ENCODE measurements around the gene ABLIM2. TPM values are rescaled to one million over a fixed set of nuclear protein-coding genes. Genes with fewer than 3 reads are reported as not detected.

Gene ABLIM2
- polyA plus RNA-seq, 2 of the 4 experiments (the other 2 are of a cell fraction) = 0.21 to 0.40 TPM

DNA sequence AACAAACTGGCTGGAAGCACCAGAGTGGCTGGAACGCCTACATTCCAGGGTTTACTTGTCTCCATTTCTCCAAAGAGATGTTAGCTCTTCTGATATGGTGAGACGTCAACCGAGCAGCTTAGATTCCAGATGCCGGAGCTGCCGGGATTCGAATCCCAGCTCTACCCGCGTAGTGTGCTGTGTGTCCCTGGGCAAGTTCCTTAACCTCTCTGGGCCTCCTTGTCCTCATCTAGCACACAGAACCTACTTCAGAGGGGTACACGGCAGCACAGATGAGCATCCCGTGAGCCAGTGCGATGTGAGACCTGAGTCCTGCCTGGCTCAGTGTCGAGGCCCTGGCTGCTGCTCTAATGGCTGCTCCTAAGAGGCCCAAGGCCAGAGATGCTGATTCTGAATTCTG is 60.1 kb downstream of the ABLIM2 start:
- ATAC-seq (no peak), DNase-seq (ENCODE audit: low read depth in 1 of 2, low spot score in 1 of 2) (no peak), FAIRE-seq (no peak)
- WGBS (ENCODE audit: missing lambda C conversion rate) = 80% methylated on average over 9 of the region's 12 CpGs
- TF ChIP-seq ZFP36 (IDR thresholded peaks at IDR 0.05; ENCODE audit: borderline replicate concordance, partially characterized antibody) = peak; percentile 17
- TF ChIP-seq PBX3 (IDR thresholded peaks at IDR 0.05) = no peak
- Histone ChIP-seq H3K4me3 (no peak overlapping the region), H3K4me2 (no peak overlapping the region), H3K9me3 (peaks cover 7% of the 10 kb centered on the region; the same call in 2 of the 3 replicates), H3K27ac (peak overlapping the region in 1 of 2 experiments; percentile 47; a peak in 1 of 6 replicates), H3K4me1 (peaks cover 20% of the 10 kb centered on the region; the same call in 2 of the 3 replicates)
- ChIA-PET CTCF (no interaction called here), POLR2A (no interaction called here)

GRCh38 chr4:8097721-8098345 is 60.8 kb downstream of the ABLIM2 start:
- no peak for FAIRE-seq
- POLR2A ChIA-PET = no interaction called here

GRCh38 chr4:8097141-8097541 is 61.5 kb downstream of the ABLIM2 start:
- no peak for TF ChIP-seq NR3C1 (IDR thresholded peaks at IDR 0.05)
- TF ChIP-seq JUNB (IDR thresholded peaks at IDR 0.05) = no peak
- TF ChIP-seq KDM1A (IDR thresholded peaks at IDR 0.05; ENCODE audit: low read depth) = no peak
- no peak for TF ChIP-seq FOSB (CRISPR knock-in tag; IDR thresholded peaks at IDR 0.05)
- no peak for TF ChIP-seq REST (IDR thresholded peaks at IDR 0.05)
- TF ChIP-seq ZNF302 (CRISPR knock-in tag; IDR thresholded peaks at IDR 0.05) = no peak
- TF ChIP-seq POLR2AphosphoS2 (conservative IDR thresholded peaks at IDR 0.05; ENCODE audit: low read length) = no peak
- no peak for TF ChIP-seq NPAS2 (CRISPR knock-in tag; IDR thresholded peaks at IDR 0.05; ENCODE audit: borderline replicate concordance)
- no peak for TF ChIP-seq HDAC2 (IDR thresholded peaks at IDR 0.05)
- TF ChIP-seq ESRRA (IDR thresholded peaks at IDR 0.05; ENCODE audit: borderline replicate concordance, low read length) = no peak
- no peak for TF ChIP-seq RFX5 (IDR thresholded peaks at IDR 0.05)
- no peak for TF ChIP-seq EHMT2 (IDR thresholded peaks at IDR 0.05; ENCODE audit: low read depth)
- DNase-seq (ENCODE audit: low read depth in 1 of 2, low spot score in 1 of 2) = no peak

More at GRCh38 chr4:8097721-8098345, 60.8 kb downstream of the ABLIM2 start:
- CTCF ChIA-PET = no interaction called here
- TF ChIP-seq SMC3 (IDR thresholded peaks at IDR 0.05) (no peak), KDM5A (IDR thresholded peaks at IDR 0.05) (no peak), TP53 (CRISPR knock-in tag; IDR thresholded peaks at IDR 0.05) (no peak), JUN (IDR thresholded peaks at IDR 0.05) (no peak)
- Histone ChIP-seq H3K27ac (peak overlapping the region; percentile 47 to 56; a peak in 2 of 6 replicates), H3K4me2 (no peak overlapping the region), H3K4me3 (no peak overlapping the region), H3K4me1 (peaks cover 20% of the 10 kb centered on the region; the same call in 2 of the 3 replicates), H3K9me3 (peaks cover 14% of the 10 kb centered on the region)
- no peak for DNase-seq (ENCODE audit: low read depth in 1 of 2, low spot score in 1 of 2)
- WGBS (ENCODE audit: missing lambda C conversion rate) = 47% methylated on average over 6 of the region's 8 CpGs
- ATAC-seq = no peak

More at GRCh38 chr4:8097141-8097541, 61.5 kb downstream of the ABLIM2 start:
- ATAC-seq = no peak
- no peak overlapping the region; a peak in 1 of 6 replicates for H3K27ac ChIP-seq
- FAIRE-seq = no peak
- peaks cover 20% of the 10 kb centered on the region; the same call in 2 of the 3 replicates for H3K4me1 ChIP-seq
- 92% methylated on average over 15 of the region's 23 CpGs for WGBS (ENCODE audit: missing lambda C conversion rate)
- no peak overlapping the region for H3K4me3 ChIP-seq
- H3K9me3 ChIP-seq = peaks cover 19% of the 10 kb centered on the region
- CTCF ChIA-PET = no interaction called here
- POLR2A ChIA-PET = no interaction called here
- H3K4me2 ChIP-seq = no peak overlapping the region
